ENCODE measurements around the gene ALDH5A1.

The ALDH5A1 gene

DNA sequence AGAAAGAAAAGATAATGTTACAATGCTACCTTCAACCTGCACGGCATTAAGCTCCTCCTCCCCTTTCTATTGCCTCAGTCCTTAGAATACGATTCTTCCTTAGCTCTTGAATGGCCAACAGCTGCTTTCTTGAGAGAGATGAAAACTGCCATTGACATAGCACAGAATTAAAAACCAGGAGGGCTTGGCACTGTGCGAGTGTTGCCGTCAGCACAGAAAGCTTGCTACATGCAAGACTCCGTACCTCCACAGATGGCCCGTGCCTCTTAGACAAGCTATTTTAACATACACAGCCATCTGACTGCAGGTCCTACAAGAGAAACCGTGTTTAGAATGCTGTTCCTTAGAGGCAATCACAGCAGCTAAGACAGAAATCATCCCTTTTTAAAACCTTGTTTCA, 51.7 kb downstream of the ALDH5A1 start:
- H3K4me1 ChIP-seq (ENCODE audit: control insufficient read depth, insufficient read depth, low read length) = no peaks in the 10 kb centered on the region
- H3K9ac ChIP-seq (ENCODE audit: low read depth, low read length) = no peak overlapping the region
- H3K4me3 ChIP-seq (ENCODE audit: low read depth, low read length) = no peak overlapping the region
- no peak overlapping the region for H3K27ac ChIP-seq (ENCODE audit: low read depth, low read length)
- H3K36me3 ChIP-seq (ENCODE audit: control insufficient read depth, insufficient read depth, low read length) = no peaks in the 10 kb centered on the region
- H3K9me3 ChIP-seq (ENCODE audit: control insufficient read depth, insufficient read depth, low read length) = no peaks in the 10 kb centered on the region
- no peaks in the 10 kb centered on the region for H3K27me3 ChIP-seq (ENCODE audit: control insufficient read depth, insufficient read depth, low read length)

DNA sequence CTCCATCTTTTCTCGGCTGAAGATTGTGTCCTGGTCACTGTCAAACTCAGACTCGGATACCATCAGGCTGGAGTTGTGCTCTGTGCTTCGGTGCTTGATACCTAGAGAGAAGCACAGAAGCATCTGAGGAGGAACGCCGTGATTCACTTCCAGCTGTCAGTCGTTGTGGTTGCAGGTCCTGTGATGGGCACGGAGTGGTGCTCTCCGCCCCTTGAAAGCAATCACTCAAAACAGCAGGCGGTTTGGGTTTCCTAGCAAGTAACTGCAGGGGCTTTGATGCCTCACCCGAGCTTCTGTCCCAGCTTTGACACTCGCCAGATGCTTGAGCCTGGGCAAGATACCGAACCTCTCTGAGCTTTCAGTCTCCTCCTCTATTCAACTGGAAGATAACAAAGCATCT, 52.5 kb downstream of the ALDH5A1 start:
- Histone ChIP-seq H3K4me1 (ENCODE audit: control insufficient read depth, insufficient read depth, low read length) (no peaks in the 10 kb centered on the region), H3K27me3 (ENCODE audit: control insufficient read depth, insufficient read depth, low read length) (no peaks in the 10 kb centered on the region), H3K27ac (ENCODE audit: low read depth, low read length) (no peak overlapping the region), H3K9me3 (ENCODE audit: control insufficient read depth, insufficient read depth, low read length) (no peaks in the 10 kb centered on the region), H3K36me3 (ENCODE audit: control insufficient read depth, insufficient read depth, low read length) (no peaks in the 10 kb centered on the region), H3K9ac (ENCODE audit: low read depth, low read length) (no peak overlapping the region), H3K4me3 (ENCODE audit: low read depth, low read length) (no peak overlapping the region)

DNA sequence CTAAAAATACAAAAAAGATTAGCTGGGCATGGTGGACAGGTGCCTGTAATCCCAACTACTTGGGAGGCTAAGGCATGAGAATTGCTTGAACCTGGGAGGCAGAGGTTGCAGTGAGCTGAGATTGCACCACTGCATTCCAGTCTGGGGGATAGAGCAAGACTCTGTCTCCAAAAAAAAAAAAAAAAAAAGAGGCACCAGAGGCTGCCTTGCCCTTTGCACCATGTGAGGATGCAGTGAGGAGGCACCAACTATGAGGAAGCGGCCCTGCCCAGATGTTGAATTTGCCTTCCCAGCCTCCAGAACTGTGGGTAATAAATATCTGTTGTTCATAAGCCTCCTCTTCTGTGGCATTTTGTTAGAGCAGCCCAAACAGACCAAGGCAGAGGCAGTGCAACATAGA, 54.4 kb downstream of the ALDH5A1 start:
- no peaks in the 10 kb centered on the region for H3K36me3 ChIP-seq (ENCODE audit: control insufficient read depth, insufficient read depth, low read length)
- H3K9ac ChIP-seq (ENCODE audit: low read depth, low read length) = no peak overlapping the region
- no peaks in the 10 kb centered on the region for H3K4me1 ChIP-seq (ENCODE audit: control insufficient read depth, insufficient read depth, low read length)

DNA sequence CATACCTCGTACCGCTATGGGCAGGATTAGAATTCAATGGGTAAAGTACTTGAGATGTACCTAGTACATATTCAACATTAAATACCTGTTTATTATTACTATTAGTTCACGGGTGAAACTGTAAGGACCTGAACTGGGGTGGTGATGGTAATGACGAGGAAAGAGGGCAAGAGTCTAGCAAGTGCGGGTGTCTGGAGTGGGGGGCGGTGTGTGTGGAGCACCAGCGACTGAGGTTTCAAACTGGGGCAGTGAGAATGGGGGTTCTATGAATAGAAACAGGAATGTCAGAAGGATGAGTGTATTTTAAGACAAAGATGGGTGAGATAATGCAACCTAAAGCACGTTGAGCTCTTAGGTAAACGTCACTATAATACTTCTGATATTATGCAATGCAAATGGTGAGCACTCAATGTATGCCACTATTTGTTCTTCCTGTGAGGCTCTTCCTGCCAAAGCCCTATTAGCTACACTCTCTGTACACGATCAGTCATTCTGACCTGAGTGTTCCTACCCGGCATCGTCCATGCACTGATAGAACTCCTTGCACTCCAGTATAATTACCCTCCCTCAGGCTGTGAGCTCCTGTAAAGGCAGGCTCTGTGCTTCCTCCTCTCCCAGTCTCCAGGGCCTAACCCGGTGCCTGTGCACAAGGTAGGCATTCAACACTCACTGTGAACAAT, 55.0 kb downstream of the ALDH5A1 start:
- H3K36me3 ChIP-seq (ENCODE audit: control insufficient read depth, insufficient read depth, low read length) = no peaks in the 10 kb centered on the region
- no peak overlapping the region for H3K27ac ChIP-seq (ENCODE audit: low read depth, low read length)
- no peaks in the 10 kb centered on the region for H3K4me1 ChIP-seq (ENCODE audit: control insufficient read depth, insufficient read depth, low read length)
- H3K9me3 ChIP-seq (ENCODE audit: control insufficient read depth, insufficient read depth, low read length) = no peaks in the 10 kb centered on the region
- no peak overlapping the region for H3K9ac ChIP-seq (ENCODE audit: low read depth, low read length)
- no peak overlapping the region for H3K4me3 ChIP-seq (ENCODE audit: low read depth, low read length)
- H3K27me3 ChIP-seq (ENCODE audit: control insufficient read depth, insufficient read depth, low read length) = no peaks in the 10 kb centered on the region

More for the DNA sequence above, 54.4 kb downstream of the ALDH5A1 start:
- H3K27me3 ChIP-seq (ENCODE audit: control insufficient read depth, insufficient read depth, low read length) = no peaks in the 10 kb centered on the region
- H3K27ac ChIP-seq (ENCODE audit: low read depth, low read length) = no peak overlapping the region
- H3K9me3 ChIP-seq (ENCODE audit: control insufficient read depth, insufficient read depth, low read length) = no peaks in the 10 kb centered on the region
- H3K4me3 ChIP-seq (ENCODE audit: low read depth, low read length) = no peak overlapping the region

DNA sequence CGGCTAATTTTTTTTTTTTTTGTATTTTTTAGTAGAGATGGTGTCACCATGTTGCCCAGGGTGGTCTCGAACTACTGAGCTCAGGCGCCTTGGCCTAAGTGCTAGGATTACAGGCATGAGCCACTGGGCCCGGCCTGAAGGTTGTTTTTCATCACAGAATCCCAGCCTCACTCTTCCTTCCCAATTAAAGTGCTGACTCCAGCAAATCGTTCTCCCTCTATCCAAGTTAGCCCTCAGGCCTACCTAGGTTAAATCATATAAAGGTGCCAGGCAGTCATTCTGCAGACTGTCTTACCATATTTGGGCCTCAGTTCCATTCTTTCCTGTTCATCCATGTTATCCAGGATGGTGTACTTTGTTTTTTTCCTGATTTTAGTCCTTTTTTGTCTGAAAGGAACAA, 56.4 kb downstream of the ALDH5A1 start:
- no peaks in the 10 kb centered on the region for H3K9me3 ChIP-seq (ENCODE audit: control insufficient read depth, insufficient read depth, low read length)
- H3K36me3 ChIP-seq (ENCODE audit: control insufficient read depth, insufficient read depth, low read length) = no peaks in the 10 kb centered on the region
- H3K9ac ChIP-seq (ENCODE audit: low read depth, low read length) = no peak overlapping the region
- H3K27me3 ChIP-seq (ENCODE audit: control insufficient read depth, insufficient read depth, low read length) = no peaks in the 10 kb centered on the region
- no peak overlapping the region for H3K4me3 ChIP-seq (ENCODE audit: low read depth, low read length)
- no peaks in the 10 kb centered on the region for H3K4me1 ChIP-seq (ENCODE audit: control insufficient read depth, insufficient read depth, low read length)
- H3K27ac ChIP-seq (ENCODE audit: low read depth, low read length) = no peak overlapping the region

DNA sequence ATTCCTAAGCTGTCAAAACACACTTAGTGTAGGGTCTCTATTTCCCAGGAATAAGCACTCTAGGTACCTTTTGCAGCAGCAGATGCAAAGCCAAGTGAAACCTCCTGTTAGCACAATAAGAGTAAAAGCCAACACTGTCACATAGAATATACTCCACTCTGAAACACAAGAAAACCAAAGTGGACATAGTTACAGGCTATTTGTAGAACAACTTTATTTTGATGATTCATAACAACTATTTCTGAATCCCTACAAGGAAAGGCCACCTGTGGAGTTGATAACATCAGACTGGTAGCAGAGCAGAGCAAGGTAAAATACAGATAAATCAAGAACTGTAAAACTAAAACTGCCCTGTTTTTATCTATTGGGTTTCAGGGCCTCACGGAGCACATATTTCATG, 59.7 kb downstream of the ALDH5A1 start:
- Histone ChIP-seq H3K27me3 (ENCODE audit: control insufficient read depth, insufficient read depth, low read length) (no peaks in the 10 kb centered on the region), H3K4me3 (ENCODE audit: low read depth, low read length) (no peak overlapping the region), H3K4me1 (ENCODE audit: control insufficient read depth, insufficient read depth, low read length) (no peaks in the 10 kb centered on the region), H3K27ac (ENCODE audit: low read depth, low read length) (no peak overlapping the region), H3K9me3 (ENCODE audit: control insufficient read depth, insufficient read depth, low read length) (no peaks in the 10 kb centered on the region), H3K36me3 (ENCODE audit: control insufficient read depth, insufficient read depth, low read length) (no peaks in the 10 kb centered on the region), H3K9ac (ENCODE audit: low read depth, low read length) (no peak overlapping the region)

DNA sequence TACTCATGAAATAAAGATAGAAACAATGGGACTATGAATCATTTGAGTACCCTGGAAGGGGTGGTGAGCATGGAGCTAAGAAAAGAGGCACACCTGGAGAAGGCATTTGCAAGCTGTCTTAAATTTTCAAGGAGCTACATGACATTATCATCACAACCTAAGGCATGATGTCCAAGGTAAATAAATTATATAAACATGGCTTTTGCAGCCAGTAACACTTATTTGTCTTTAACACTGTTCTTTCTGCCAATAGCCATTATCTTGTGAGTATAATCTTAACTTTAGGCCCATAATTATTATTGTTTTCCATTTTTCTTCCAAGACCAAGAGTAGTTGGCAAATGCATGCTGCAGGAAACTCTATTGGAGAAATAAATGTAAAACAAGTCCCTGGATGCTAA, 63.7 kb downstream of the ALDH5A1 start:
- no peaks in the 10 kb centered on the region for H3K36me3 ChIP-seq (ENCODE audit: control insufficient read depth, insufficient read depth, low read length)
- H3K4me3 ChIP-seq (ENCODE audit: low read depth, low read length) = no peak overlapping the region
- H3K9ac ChIP-seq (ENCODE audit: low read depth, low read length) = no peak overlapping the region
- H3K9me3 ChIP-seq (ENCODE audit: control insufficient read depth, insufficient read depth, low read length) = no peaks in the 10 kb centered on the region
- H3K27ac ChIP-seq (ENCODE audit: low read depth, low read length) = no peak overlapping the region
- H3K4me1 ChIP-seq (ENCODE audit: control insufficient read depth, insufficient read depth, low read length) = no peaks in the 10 kb centered on the region
- no peaks in the 10 kb centered on the region for H3K27me3 ChIP-seq (ENCODE audit: control insufficient read depth, insufficient read depth, low read length)

DNA sequence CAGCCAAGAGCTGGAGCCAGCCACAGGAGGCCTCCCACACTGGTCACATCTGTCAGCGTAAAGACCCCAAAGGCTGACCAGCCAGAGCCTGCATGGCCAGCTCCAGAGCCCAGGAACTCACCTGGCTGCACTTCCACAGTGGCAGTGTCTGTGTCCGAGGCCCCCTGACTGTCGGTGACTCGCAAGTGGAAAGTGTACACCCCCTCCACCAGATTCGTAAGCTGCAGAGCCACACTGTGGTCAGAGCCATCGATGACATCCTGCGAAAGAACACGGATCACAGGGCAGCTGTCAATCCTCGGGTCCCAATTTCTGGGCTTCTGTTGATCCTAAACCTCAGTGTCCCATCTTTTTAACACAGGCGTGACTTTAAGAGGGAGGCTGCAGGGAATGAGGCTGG, 69.3 kb downstream of the ALDH5A1 start:
- Histone ChIP-seq H3K4me3 (ENCODE audit: low read depth, low read length) (no peak overlapping the region), H3K9ac (ENCODE audit: low read depth, low read length) (no peak overlapping the region), H3K36me3 (ENCODE audit: control insufficient read depth, insufficient read depth, low read length) (no peaks in the 10 kb centered on the region), H3K27me3 (ENCODE audit: control insufficient read depth, insufficient read depth, low read length) (no peaks in the 10 kb centered on the region; the same call in 1 of the 2 replicates), H3K9me3 (ENCODE audit: control insufficient read depth, insufficient read depth, low read length) (no peaks in the 10 kb centered on the region), H3K27ac (ENCODE audit: low read depth, low read length) (no peak overlapping the region), H3K4me1 (ENCODE audit: control insufficient read depth, insufficient read depth, low read length) (no peaks in the 10 kb centered on the region)

DNA sequence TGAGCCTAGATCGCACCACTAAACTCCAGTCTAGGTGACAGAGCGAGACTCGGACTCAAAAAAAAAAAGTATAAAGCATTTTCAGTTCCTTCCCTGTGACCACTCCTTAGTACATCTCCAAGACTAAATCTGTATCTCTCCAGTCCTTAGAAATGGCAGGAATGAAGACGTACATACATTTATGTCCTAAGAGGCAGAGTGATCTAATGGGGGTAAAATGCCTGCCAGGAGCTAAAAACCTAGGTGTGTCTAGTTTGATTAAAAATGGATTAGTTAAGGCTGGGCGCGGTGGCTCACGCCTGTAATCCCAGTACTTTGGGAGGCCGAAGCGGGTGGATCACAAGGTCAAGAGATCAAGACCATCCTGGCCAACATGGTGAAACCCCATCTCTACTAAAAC, 70.4 kb downstream of the ALDH5A1 start:
- Histone ChIP-seq H3K27ac (ENCODE audit: low read depth, low read length) (no peak overlapping the region), H3K9ac (ENCODE audit: low read depth, low read length) (no peak overlapping the region), H3K9me3 (ENCODE audit: control insufficient read depth, insufficient read depth, low read length) (no peaks in the 10 kb centered on the region), H3K4me3 (ENCODE audit: low read depth, low read length) (no peak overlapping the region), H3K27me3 (ENCODE audit: control insufficient read depth, insufficient read depth, low read length) (no peaks in the 10 kb centered on the region; the same call in 1 of the 2 replicates), H3K36me3 (ENCODE audit: control insufficient read depth, insufficient read depth, low read length) (no peaks in the 10 kb centered on the region), H3K4me1 (ENCODE audit: control insufficient read depth, insufficient read depth, low read length) (no peaks in the 10 kb centered on the region)

DNA sequence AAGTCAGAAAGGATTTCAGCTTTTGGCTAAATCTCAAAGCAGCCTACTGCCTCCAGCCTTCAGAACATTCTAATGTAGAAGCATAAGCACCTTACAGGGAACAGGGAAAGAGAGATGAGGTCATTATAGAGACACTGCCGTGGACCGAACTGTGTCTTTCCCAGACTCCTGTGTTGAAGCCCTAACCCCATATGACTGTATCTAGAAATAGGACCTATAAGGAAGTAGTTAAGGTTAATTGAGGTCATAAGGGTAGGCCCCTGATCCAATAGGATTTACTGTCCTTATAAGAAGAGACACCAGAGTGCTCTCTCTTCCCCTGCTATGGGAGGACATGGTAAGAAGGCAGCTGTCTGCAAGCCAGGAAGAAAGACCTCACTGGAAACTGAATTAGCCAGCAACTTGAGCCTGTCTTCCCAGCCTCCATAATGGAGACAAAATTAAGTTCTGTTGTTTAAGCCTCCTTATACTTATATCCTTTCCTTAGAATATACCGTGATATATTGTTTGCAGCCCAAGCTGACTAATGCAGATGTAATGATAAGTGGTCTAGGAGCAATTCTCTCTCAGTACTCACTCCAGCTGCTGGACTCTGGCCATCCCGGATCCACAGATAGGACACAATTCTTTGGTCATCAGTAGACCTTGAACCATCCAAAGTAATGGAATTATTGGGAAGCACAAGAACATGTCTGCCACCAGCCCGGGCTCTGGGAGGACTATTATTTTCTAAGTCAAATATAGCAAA, 71.4 kb downstream of the ALDH5A1 start:
- Histone ChIP-seq H3K27me3 (ENCODE audit: control insufficient read depth, insufficient read depth, low read length) (no peaks in the 10 kb centered on the region; the same call in 1 of the 2 replicates), H3K27ac (ENCODE audit: low read depth, low read length) (no peak overlapping the region), H3K4me1 (ENCODE audit: control insufficient read depth, insufficient read depth, low read length) (no peaks in the 10 kb centered on the region)

DNA sequence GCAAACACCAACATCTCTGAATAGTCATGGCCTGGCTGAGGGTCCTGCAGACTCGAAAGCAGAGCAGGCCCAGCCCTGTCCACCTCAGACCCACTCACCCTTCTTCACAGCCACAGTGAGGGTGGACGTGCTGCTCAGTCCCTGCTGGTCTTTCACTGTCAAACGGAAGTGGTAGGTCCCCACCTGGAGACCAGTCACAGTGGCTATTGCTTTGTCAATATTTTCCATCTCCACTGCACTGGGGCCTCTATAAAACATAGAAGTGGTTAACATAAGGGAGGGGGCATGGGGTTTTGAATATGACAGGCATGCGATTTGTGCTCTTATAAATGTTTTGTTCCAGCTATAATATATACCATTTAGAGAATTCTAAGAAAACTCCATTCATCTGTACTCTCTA, 73.9 kb downstream of the ALDH5A1 start:
- peaks cover 4% of the 10 kb centered on the region; the same call in 1 of the 2 replicates for H3K4me1 ChIP-seq (ENCODE audit: control insufficient read depth, insufficient read depth, low read length)
- H3K4me3 ChIP-seq (ENCODE audit: low read depth, low read length) = no peak overlapping the region
- no peaks in the 10 kb centered on the region for H3K9me3 ChIP-seq (ENCODE audit: control insufficient read depth, insufficient read depth, low read length)
- H3K27ac ChIP-seq (ENCODE audit: low read depth, low read length) = no peak overlapping the region
- H3K36me3 ChIP-seq (ENCODE audit: control insufficient read depth, insufficient read depth, low read length) = no peaks in the 10 kb centered on the region
- H3K9ac ChIP-seq (ENCODE audit: low read depth, low read length) = no peak overlapping the region
- H3K27me3 ChIP-seq (ENCODE audit: control insufficient read depth, insufficient read depth, low read length) = peaks cover 6% of the 10 kb centered on the region

More for the DNA sequence above, 71.4 kb downstream of the ALDH5A1 start:
- Histone ChIP-seq H3K36me3 (ENCODE audit: control insufficient read depth, insufficient read depth, low read length) (no peaks in the 10 kb centered on the region), H3K9me3 (ENCODE audit: control insufficient read depth, insufficient read depth, low read length) (no peaks in the 10 kb centered on the region), H3K4me3 (ENCODE audit: low read depth, low read length) (no peak overlapping the region), H3K9ac (ENCODE audit: low read depth, low read length) (no peak overlapping the region)

Data from HUES48 (cell line).